ENCODE data around the gene MAGI2. TPM values are rescaled to one million over a fixed set of nuclear protein-coding genes. Genes with fewer than 3 reads are reported as not detected.

MAGI2 gene
- polyA plus RNA-seq, 3 donors, result 0.03 to 0.11 TPM; not detected in 1

GRCh38 chr7:78134256-78134655 lies 1319.2 kb downstream of the MAGI2 start:
- H3K4me1 Mint-ChIP-seq, result no peaks in the 10 kb centered on the region
- no peaks in the 10 kb centered on the region for H3K9me3 Mint-ChIP-seq
- Histone ChIP-seq H2AFZ (ENCODE audit: insufficient read depth, low read depth, low read length, poor library complexity, severe bottlenecking) (no peak overlapping the region), H3K4me3 (replicated peaks in 1 of 3; ENCODE audit: low read depth in 2 of 3, low read length in 3 of 3) (no peak overlapping the region), H3K4me2 (replicated peaks; ENCODE audit: extremely low read depth, low read length, poor library complexity, severe bottlenecking) (no peak overlapping the region), H3K9ac (ENCODE audit: insufficient read depth, low read length, poor library complexity, severe bottlenecking) (no peak overlapping the region), H3K4me1 (ENCODE audit: control insufficient read depth in 1 of 2, insufficient read depth in 2 of 2, low read length in 2 of 2) (no peaks in the 10 kb centered on the region), H3K9me3 (replicated peaks in 1 of 2; ENCODE audit: control insufficient read depth in 1 of 2, insufficient read depth in 1 of 2, low read length in 2 of 2) (no peaks in the 10 kb centered on the region), H3K27ac (ENCODE audit: low read depth in 1 of 2, low read length in 2 of 2) (no peak overlapping the region), H3K36me3 (replicated peaks in 1 of 2; ENCODE audit: control insufficient read depth in 1 of 2, insufficient read depth in 2 of 2, low read length in 2 of 2) (no peaks in the 10 kb centered on the region), H3K27me3 (ENCODE audit: control insufficient read depth in 2 of 2, insufficient read depth in 2 of 2, low read length in 2 of 2) (no peaks in the 10 kb centered on the region), H4K20me1 (ENCODE audit: insufficient read depth, low read length) (no peaks in the 10 kb centered on the region), H3K79me2 (ENCODE audit: insufficient read depth, low read length) (no peaks in the 10 kb centered on the region)
- intact Hi-C loops (cut with micrococcal nuclease), result no loop called here
- 82% methylated on average over 1 of the region's 2 CpGs for WGBS (ENCODE audit: insufficient coverage)
- TF ChIP-seq, protein P1, sequence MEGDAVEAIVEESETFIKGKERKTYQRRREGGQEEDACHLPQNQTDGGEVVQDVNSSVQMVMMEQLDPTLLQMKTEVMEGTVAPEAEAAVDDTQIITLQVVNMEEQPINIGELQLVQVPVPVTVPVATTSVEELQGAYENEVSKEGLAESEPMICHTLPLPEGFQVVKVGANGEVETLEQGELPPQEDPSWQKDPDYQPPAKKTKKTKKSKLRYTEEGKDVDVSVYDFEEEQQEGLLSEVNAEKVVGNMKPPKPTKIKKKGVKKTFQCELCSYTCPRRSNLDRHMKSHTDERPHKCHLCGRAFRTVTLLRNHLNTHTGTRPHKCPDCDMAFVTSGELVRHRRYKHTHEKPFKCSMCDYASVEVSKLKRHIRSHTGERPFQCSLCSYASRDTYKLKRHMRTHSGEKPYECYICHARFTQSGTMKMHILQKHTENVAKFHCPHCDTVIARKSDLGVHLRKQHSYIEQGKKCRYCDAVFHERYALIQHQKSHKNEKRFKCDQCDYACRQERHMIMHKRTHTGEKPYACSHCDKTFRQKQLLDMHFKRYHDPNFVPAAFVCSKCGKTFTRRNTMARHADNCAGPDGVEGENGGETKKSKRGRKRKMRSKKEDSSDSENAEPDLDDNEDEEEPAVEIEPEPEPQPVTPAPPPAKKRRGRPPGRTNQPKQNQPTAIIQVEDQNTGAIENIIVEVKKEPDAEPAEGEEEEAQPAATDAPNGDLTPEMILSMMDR (IDR thresholded peaks at IDR 0.05), result no peak
- H3K27me3 Mint-ChIP-seq (ENCODE audit: low read depth in 3 of 3), result peaks cover 0 to 2% (median 0%) of the 10 kb centered on the region in 3 donors
- H3K36me3 Mint-ChIP-seq, result no peaks in the 10 kb centered on the region
- H3K27ac Mint-ChIP-seq, result no peak overlapping the region
- H3K4me3 Mint-ChIP-seq, result no peak overlapping the region
- no peak for DNase-seq

DNA sequence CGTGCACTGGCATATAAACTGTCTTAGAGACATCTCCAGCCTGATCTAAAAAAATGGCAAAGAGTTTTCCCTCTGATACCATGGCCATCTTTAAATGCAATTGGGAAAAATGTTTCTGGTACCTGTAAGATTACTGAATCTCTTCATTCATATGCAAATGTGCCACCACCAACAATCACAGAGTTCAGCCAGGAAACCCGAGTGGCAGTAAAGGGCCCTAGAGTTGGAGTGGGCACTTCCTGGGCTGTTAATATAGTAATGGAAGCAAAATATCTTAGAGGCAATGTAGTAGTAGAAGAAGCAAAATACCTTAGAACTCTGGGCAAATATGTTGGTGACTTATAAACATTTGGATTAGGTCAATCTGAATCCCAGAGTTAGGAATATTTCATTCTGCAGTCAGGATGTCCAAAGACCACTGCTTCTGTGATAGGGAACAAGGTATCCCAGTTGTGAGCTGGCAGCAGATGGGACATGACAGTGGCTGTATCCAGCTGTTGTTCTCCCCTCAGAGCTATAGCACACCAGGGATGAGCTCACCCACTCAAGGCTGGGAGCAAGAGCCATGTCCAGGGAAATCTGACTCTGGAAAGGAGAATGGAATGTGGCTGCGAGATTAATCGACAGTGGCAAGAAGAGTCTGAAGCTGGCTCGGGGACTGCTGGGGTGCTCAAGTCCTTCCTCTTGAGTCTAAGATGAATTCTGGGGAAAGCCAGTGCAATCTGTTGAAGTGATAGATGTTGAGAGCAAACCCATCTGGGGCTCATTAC lies 1322.8 kb downstream of the MAGI2 start:
- Histone ChIP-seq H3K27ac (ENCODE audit: low read depth in 1 of 2, low read length in 2 of 2) (no peak overlapping the region), H3K4me3 (replicated peaks in 1 of 3; ENCODE audit: low read depth in 2 of 3, low read length in 3 of 3) (no peak overlapping the region), H2AFZ (ENCODE audit: insufficient read depth, low read depth, low read length, poor library complexity, severe bottlenecking) (no peak overlapping the region), H4K20me1 (ENCODE audit: insufficient read depth, low read length) (no peaks in the 10 kb centered on the region), H3K79me2 (ENCODE audit: insufficient read depth, low read length) (no peaks in the 10 kb centered on the region), H3K27me3 (ENCODE audit: control insufficient read depth in 2 of 2, insufficient read depth in 2 of 2, low read length in 2 of 2) (no peaks in the 10 kb centered on the region), H3K9ac (ENCODE audit: insufficient read depth, low read length, poor library complexity, severe bottlenecking) (no peak overlapping the region), H3K9me3 (replicated peaks in 1 of 2; ENCODE audit: control insufficient read depth in 1 of 2, insufficient read depth in 1 of 2, low read length in 2 of 2) (no peaks in the 10 kb centered on the region), H3K4me2 (replicated peaks; ENCODE audit: extremely low read depth, low read length, poor library complexity, severe bottlenecking) (no peak overlapping the region), H3K4me1 (ENCODE audit: control insufficient read depth in 1 of 2, insufficient read depth in 2 of 2, low read length in 2 of 2) (no peaks in the 10 kb centered on the region), H3K36me3 (replicated peaks in 1 of 2; ENCODE audit: control insufficient read depth in 1 of 2, insufficient read depth in 2 of 2, low read length in 2 of 2) (no peaks in the 10 kb centered on the region)
- no peaks in the 10 kb centered on the region for H3K9me3 Mint-ChIP-seq
- WGBS (ENCODE audit: insufficient coverage), result 83% methylated on average over 4 of the region's 5 CpGs
- H3K27ac Mint-ChIP-seq, result no peak overlapping the region
- H3K4me3 Mint-ChIP-seq, result no peak overlapping the region
- intact Hi-C loops (cut with micrococcal nuclease), result no loop called here
- no peaks in the 10 kb centered on the region for H3K4me1 Mint-ChIP-seq
- TF ChIP-seq, protein P1 (IDR thresholded peaks at IDR 0.05), result no peak
- peaks cover 0 to 2% (median 0%) of the 10 kb centered on the region in 3 donors for H3K27me3 Mint-ChIP-seq (ENCODE audit: low read depth in 3 of 3)
- DNase-seq, result no peak
- H3K36me3 Mint-ChIP-seq, result no peaks in the 10 kb centered on the region

All from CD14-positive monocyte (primary cell).